SK-N-SH treated with all-trans-retinoic acid at 6 μM for 48 hours (cell line): ENCODE results near the gene ANKDD1B.

Source experiments
- ARNTL ChIP-seq: fragments of 450-650 bp; formaldehyde crosslinking; IDR thresholded peaks from 2 replicates; pipeline ENCODE4 v1.5.0; 2020; ENCODE audit warnings: low read depth, mild to moderate bottlenecking, moderate library complexity, borderline replicate concordance
- GLIS3 ChIP-seq: fragments of 250-450 bp; sonication (Bioruptor Pico); IDR thresholded peaks from 2 replicates; pipeline ENCODE4 v1.5.0; 2020; ENCODE audit warnings: mild to moderate bottlenecking, moderate library complexity
- ISL1 ChIP-seq: fragments of 250-450 bp; sonication (Bioruptor Pico); IDR thresholded peaks from 2 replicates; pipeline ENCODE4 v2.1.2; 2022; ENCODE audit warnings: mild to moderate bottlenecking, moderate library complexity
- ZFP3 ChIP-seq: fragments of 250-450 bp; sonication (Bioruptor Pico); IDR thresholded peaks from 2 replicates; pipeline ENCODE4 v1.5.0; 2020; ENCODE audit warnings: mild to moderate bottlenecking, moderate library complexity
- ZFP30 ChIP-seq: fragments of 450-650 bp; formaldehyde crosslinking; IDR thresholded peaks from 2 replicates; pipeline ENCODE4 v1.5.0; 2022; ENCODE audit warnings: mild to moderate bottlenecking, moderate library complexity
- TF ChIP-seq, protein P1 (sequence below): fragments of 250-450 bp; sonication (Bioruptor Pico); IDR thresholded peaks from 2 replicates; pipeline ENCODE4 v1.8.0; 2020; ENCODE audit warnings: mild to moderate bottlenecking, moderate library complexity, borderline replicate concordance

- no peak for TF ChIP-seq ZFP30
- TF ChIP-seq ZFP3 (CRISPR knock-in tag) = no peak
- TF ChIP-seq ARNTL = no peak
- TF ChIP-seq, protein P1, sequence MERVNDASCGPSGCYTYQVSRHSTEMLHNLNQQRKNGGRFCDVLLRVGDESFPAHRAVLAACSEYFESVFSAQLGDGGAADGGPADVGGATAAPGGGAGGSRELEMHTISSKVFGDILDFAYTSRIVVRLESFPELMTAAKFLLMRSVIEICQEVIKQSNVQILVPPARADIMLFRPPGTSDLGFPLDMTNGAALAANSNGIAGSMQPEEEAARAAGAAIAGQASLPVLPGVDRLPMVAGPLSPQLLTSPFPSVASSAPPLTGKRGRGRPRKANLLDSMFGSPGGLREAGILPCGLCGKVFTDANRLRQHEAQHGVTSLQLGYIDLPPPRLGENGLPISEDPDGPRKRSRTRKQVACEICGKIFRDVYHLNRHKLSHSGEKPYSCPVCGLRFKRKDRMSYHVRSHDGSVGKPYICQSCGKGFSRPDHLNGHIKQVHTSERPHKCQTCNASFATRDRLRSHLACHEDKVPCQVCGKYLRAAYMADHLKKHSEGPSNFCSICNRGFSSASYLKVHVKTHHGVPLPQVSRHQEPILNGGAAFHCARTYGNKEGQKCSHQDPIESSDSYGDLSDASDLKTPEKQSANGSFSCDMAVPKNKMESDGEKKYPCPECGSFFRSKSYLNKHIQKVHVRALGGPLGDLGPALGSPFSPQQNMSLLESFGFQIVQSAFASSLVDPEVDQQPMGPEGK (CRISPR knock-in tag) = no peak
- no peak for TF ChIP-seq ISL1 (CRISPR knock-in tag)
- TF ChIP-seq GLIS3 (CRISPR knock-in tag) = no peak
Measured at GRCh38 chr5:75717082-75717922, 106.0 kb downstream of the ANKDD1B start, which contains the start of gene POC5.
